Measurements from ENCODE around the gene PPT2. TPM values are rescaled to one million over a fixed set of nuclear protein-coding genes. Genes with fewer than 3 reads are reported as not detected.

PPT2 gene
- total and polyA plus RNA-seq, 2 experiments from 2014 or later: 27.2 to 34.3 TPM

DNA sequence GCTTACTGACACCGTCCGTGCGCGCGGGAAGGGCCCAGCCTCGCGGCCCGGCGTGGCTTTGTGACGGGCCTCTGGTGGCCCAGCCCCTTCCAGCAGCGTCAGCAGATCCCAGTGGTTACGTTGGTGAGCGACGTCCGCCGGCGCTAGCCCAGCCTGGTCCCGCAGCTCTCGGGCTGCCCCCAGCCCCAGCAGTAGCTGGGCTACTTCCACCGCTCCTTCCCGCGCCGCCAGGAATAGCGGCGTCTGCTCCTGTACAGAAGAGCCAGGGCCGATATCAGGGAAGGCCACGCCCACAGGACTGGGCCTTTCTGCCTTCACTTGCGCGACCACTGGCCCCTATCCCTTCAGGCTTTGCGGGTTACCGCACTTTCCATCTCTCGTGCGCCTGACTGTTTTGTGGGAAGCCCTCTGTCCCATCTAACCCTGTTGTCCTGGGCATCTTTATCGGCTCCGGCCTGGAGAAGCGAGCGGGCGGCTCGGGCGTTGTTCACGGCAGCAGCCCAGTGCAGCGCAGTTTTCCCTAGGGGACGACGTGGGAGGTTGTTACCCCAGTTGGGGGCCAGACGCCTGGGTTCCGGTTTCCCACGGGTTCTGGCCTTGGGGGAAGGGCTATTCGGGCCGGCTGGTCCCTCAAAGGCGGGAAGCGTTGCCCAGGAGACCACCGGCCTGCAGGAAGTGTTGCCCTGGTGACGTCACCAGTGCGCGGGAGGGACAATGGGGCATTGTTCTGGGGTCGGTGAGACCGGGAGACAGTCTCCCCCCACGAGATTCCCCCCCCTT is 42.2 kb downstream of the PPT2 start:
- Histone ChIP-seq H3K79me2 (no peaks in the 10 kb centered on the region), H3K4me1 (ENCODE audit: insufficient read depth) (peaks cover 25% of the 10 kb centered on the region), H3K9me3 (ENCODE audit: low read depth) (no peaks in the 10 kb centered on the region), H3K4me2 (peak overlapping the region; percentile 90), H4K20me1 (ENCODE audit: insufficient read depth, poor library complexity, severe bottlenecking) (no peaks in the 10 kb centered on the region), H3K4me3 (peak overlapping the region; percentile 47), H3K36me3 (replicated peaks; ENCODE audit: insufficient read depth, low read depth) (no peaks in the 10 kb centered on the region), H3K27me3 (no peaks in the 10 kb centered on the region), H3K9me2 (replicated peaks; ENCODE audit: insufficient read depth) (no peaks in the 10 kb centered on the region), H2AFZ (peak overlapping the region; percentile 16), H3K27ac (peak overlapping the region; percentile 100)
- under 1% methylated on average over 57 of the region's 58 CpGs for WGBS (ENCODE audit: low lambda C conversion rate, missing lambda C conversion rate)
- peak; percentile 91 for DNase-seq (ENCODE audit: low spot score)
- TF ChIP-seq EZH2phosphoT487 (IDR thresholded peaks at IDR 0.05; ENCODE audit: low read depth, severe bottlenecking, unreplicated experiment) (no peak), EZH2 (IDR thresholded peaks at IDR 0.05; ENCODE audit: borderline replicate concordance) (no peak)
- TF ChIP-seq, protein P1, sequence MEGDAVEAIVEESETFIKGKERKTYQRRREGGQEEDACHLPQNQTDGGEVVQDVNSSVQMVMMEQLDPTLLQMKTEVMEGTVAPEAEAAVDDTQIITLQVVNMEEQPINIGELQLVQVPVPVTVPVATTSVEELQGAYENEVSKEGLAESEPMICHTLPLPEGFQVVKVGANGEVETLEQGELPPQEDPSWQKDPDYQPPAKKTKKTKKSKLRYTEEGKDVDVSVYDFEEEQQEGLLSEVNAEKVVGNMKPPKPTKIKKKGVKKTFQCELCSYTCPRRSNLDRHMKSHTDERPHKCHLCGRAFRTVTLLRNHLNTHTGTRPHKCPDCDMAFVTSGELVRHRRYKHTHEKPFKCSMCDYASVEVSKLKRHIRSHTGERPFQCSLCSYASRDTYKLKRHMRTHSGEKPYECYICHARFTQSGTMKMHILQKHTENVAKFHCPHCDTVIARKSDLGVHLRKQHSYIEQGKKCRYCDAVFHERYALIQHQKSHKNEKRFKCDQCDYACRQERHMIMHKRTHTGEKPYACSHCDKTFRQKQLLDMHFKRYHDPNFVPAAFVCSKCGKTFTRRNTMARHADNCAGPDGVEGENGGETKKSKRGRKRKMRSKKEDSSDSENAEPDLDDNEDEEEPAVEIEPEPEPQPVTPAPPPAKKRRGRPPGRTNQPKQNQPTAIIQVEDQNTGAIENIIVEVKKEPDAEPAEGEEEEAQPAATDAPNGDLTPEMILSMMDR (IDR thresholded peaks at IDR 0.05; ENCODE audit: poor library complexity): no peak

- no peaks in the 10 kb centered on the region for H3K79me2 ChIP-seq
- peak overlapping the region; percentile 100 for H3K27ac ChIP-seq
- H3K9me2 ChIP-seq (replicated peaks; ENCODE audit: insufficient read depth): no peaks in the 10 kb centered on the region
- peaks cover 22% of the 10 kb centered on the region for H3K4me1 ChIP-seq (ENCODE audit: insufficient read depth)
- H3K4me2 ChIP-seq: peak overlapping the region; percentile 90
- H3K9me3 ChIP-seq (ENCODE audit: low read depth): no peaks in the 10 kb centered on the region
- DNase-seq (ENCODE audit: low spot score): no peak
- H3K36me3 ChIP-seq (replicated peaks; ENCODE audit: insufficient read depth, low read depth): no peaks in the 10 kb centered on the region
- H4K20me1 ChIP-seq (ENCODE audit: insufficient read depth, poor library complexity, severe bottlenecking): no peaks in the 10 kb centered on the region
- no peak overlapping the region for H2AFZ ChIP-seq
- peak overlapping the region; percentile 6 for H3K4me3 ChIP-seq
- WGBS (ENCODE audit: low lambda C conversion rate, missing lambda C conversion rate): 63% methylated on average over 26 of the region's 28 CpGs
- TF ChIP-seq, protein P1 (IDR thresholded peaks at IDR 0.05; ENCODE audit: poor library complexity): no peak
- TF ChIP-seq EZH2phosphoT487 (IDR thresholded peaks at IDR 0.05; ENCODE audit: low read depth, severe bottlenecking, unreplicated experiment) (no peak), EZH2 (IDR thresholded peaks at IDR 0.05; ENCODE audit: borderline replicate concordance) (no peak)
- H3K27me3 ChIP-seq: no peaks in the 10 kb centered on the region
Measured at GRCh38 chr6:32196682-32197616, 43.0 kb downstream of the PPT2 start.

DNA sequence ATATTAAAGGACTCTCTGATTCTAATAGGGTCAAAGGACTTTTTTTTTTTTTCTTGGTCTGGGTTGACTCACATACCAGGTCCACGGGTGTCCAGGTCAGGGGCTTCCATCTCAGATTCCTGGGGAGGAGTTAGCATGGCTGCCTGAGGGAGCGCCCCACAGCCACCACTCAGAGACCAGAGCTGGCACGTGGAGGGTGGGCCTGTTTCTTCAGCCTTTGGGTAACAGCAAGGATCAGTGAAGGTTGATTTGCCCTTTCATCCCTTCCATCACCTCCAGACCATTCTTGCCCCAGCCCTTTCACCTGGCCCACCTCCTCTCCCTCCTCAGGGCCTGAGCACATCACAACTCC is 44.4 kb downstream of the PPT2 start:
- Histone ChIP-seq H3K9me3 (ENCODE audit: low read depth) (no peaks in the 10 kb centered on the region), H3K4me3 (no peak overlapping the region), H3K27me3 (no peaks in the 10 kb centered on the region), H3K79me2 (no peaks in the 10 kb centered on the region), H3K27ac (no peak overlapping the region), H3K4me1 (ENCODE audit: insufficient read depth) (peaks cover 13% of the 10 kb centered on the region), H3K36me3 (replicated peaks; ENCODE audit: insufficient read depth, low read depth) (no peaks in the 10 kb centered on the region), H4K20me1 (ENCODE audit: insufficient read depth, poor library complexity, severe bottlenecking) (no peaks in the 10 kb centered on the region), H2AFZ (no peak overlapping the region), H3K4me2 (no peak overlapping the region), H3K9me2 (replicated peaks; ENCODE audit: insufficient read depth) (no peaks in the 10 kb centered on the region)
- 75% methylated on average over 3 of the region's 3 CpGs for WGBS (ENCODE audit: low lambda C conversion rate, missing lambda C conversion rate)
- no peak for TF ChIP-seq EZH2phosphoT487 (IDR thresholded peaks at IDR 0.05; ENCODE audit: low read depth, severe bottlenecking, unreplicated experiment)
- TF ChIP-seq, protein P1 (IDR thresholded peaks at IDR 0.05; ENCODE audit: poor library complexity): no peak
- no peak for TF ChIP-seq EZH2 (IDR thresholded peaks at IDR 0.05; ENCODE audit: borderline replicate concordance)
- no peak for DNase-seq (ENCODE audit: low spot score)
